ENCODE data around the gene CAMKK1.

DNA sequence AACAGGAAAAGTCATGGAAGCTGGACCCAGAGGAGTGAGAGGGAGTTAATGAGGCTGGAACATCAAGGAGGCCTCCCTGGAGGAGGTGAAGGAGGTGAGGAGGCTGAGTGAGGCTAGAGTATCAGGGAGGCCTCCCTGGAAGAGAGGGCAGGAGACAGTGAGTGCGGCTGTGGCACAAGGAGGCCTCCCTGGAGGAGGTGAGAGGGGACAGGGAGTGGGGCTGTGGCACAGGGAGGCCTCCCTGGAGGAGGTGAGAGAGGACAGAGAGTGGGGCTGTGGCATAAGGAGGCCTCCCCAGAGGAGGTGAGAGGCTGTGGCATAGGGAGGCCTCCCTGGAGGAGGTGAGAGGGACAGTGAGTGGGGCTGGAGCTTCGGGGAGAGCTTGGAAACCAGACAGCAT is 5.5 kb downstream of the CAMKK1 start:
- TF ChIP-seq POLR2A (IDR thresholded peaks at IDR 0.05): no peak
- TF ChIP-seq, protein P1, sequence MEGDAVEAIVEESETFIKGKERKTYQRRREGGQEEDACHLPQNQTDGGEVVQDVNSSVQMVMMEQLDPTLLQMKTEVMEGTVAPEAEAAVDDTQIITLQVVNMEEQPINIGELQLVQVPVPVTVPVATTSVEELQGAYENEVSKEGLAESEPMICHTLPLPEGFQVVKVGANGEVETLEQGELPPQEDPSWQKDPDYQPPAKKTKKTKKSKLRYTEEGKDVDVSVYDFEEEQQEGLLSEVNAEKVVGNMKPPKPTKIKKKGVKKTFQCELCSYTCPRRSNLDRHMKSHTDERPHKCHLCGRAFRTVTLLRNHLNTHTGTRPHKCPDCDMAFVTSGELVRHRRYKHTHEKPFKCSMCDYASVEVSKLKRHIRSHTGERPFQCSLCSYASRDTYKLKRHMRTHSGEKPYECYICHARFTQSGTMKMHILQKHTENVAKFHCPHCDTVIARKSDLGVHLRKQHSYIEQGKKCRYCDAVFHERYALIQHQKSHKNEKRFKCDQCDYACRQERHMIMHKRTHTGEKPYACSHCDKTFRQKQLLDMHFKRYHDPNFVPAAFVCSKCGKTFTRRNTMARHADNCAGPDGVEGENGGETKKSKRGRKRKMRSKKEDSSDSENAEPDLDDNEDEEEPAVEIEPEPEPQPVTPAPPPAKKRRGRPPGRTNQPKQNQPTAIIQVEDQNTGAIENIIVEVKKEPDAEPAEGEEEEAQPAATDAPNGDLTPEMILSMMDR (IDR thresholded peaks at IDR 0.05): no peak
